AG04449 (cell line): ENCODE measurements around the gene XRCC3.

Experiments used
- CTCF ChIA-PET: fragments of 350-600 bp; formaldehyde crosslinking; extraction: SDS; loops from one replicate; lab custom pipeline; 2021; ENCODE audit warnings: antibody characterized with exemption; lab: Yijun Ruan, JAX
- POLR2A ChIA-PET: fragments of 400-600, 350-600 bp; formaldehyde crosslinking; extraction: SDS; loops from one replicate; lab custom pipeline; 2020; ENCODE audit warnings: antibody characterized with exemption, inconsistent platforms; lab: Yijun Ruan, JAX
- DNase-seq: peaks from one replicate; pipeline ENCODE4 v3.0.0-alpha.2; 2010; ENCODE audit warnings: low read depth, low spot score
- H3K4me3 ChIP-seq: 2 replicates; pipeline ENCODE4 v1.5.1; 2011; ENCODE audit warnings: low read depth, mild to moderate bottlenecking, control low read depth, low read length
- TF ChIP-seq, protein P1 (sequence below): IDR thresholded peaks from one replicate; pipeline ENCODE4 v1.5.1; 2011; ENCODE audit warnings: mild to moderate bottlenecking, moderate library complexity, low read length, control low read depth, inconsistent platforms; ENCODE audit not compliant: insufficient read depth; ENCODE audit errors: missing control alignments

XRCC3 gene

DNA sequence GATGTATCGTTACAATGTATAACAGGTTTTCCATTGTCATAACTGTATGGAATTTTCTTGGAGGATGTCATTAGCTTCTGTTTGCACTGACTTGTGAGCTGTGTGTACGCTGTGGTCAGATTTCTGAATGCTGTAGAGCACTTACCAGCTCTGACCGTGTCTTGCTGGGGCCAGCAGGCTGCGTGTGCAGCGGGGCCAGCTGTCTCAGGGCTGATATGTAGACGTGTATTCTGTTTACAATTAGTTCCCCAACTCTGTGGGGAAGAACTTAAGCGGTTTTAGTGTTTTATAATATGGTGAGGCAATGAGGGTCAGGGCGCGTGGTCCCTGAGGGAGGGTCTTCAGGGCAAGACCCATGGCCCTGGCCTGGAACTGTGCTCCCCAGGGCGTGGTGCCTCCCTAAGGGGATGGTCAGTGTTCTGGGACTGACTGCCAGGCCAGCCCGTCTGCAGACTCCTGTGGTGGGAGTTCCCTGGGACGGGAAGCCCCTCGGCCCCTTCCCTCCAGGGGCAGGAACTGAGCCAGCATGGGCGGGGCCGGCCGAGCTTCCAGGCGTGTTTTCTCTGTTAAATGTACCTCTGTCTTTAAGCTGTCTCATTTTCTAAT lies 18.7 kb downstream of the XRCC3 start:
- no peak for DNase-seq
- ChIA-PET CTCF (interaction anchor here (1.6 kb wide), 1 partner anchor 83 kb away, joined by 3 read pairs; no protein-coding TSS in a partner anchor), POLR2A (no interaction called here)
- no peak overlapping the region for H3K4me3 ChIP-seq
- TF ChIP-seq, protein P1, sequence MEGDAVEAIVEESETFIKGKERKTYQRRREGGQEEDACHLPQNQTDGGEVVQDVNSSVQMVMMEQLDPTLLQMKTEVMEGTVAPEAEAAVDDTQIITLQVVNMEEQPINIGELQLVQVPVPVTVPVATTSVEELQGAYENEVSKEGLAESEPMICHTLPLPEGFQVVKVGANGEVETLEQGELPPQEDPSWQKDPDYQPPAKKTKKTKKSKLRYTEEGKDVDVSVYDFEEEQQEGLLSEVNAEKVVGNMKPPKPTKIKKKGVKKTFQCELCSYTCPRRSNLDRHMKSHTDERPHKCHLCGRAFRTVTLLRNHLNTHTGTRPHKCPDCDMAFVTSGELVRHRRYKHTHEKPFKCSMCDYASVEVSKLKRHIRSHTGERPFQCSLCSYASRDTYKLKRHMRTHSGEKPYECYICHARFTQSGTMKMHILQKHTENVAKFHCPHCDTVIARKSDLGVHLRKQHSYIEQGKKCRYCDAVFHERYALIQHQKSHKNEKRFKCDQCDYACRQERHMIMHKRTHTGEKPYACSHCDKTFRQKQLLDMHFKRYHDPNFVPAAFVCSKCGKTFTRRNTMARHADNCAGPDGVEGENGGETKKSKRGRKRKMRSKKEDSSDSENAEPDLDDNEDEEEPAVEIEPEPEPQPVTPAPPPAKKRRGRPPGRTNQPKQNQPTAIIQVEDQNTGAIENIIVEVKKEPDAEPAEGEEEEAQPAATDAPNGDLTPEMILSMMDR, result no peak

DNA sequence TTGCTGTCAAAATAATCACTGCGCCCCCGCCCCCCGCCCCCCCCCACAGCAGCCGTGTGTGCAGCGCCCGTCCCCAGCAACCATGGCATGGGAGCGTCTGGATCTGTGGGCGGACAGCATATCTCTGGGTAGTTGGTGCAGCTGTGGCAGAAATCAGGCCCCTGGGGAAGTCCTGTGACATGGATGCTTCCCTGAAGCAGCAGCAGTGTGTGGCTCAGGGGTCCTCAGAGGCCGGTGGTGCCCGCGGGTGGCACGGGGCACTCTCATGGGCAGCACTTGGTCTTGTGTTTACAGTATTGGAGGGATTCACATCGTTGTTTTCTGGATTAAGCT lies 19.2 kb downstream of the XRCC3 start:
- CTCF ChIA-PET, result interaction anchor here (1.6 kb wide), 1 partner anchor 83 kb away, joined by 3 read pairs; no protein-coding TSS in a partner anchor
- POLR2A ChIA-PET, result no interaction called here
- DNase-seq, result no peak
- TF ChIP-seq, protein P1, result no peak
- H3K4me3 ChIP-seq, result no peak overlapping the region

DNA sequence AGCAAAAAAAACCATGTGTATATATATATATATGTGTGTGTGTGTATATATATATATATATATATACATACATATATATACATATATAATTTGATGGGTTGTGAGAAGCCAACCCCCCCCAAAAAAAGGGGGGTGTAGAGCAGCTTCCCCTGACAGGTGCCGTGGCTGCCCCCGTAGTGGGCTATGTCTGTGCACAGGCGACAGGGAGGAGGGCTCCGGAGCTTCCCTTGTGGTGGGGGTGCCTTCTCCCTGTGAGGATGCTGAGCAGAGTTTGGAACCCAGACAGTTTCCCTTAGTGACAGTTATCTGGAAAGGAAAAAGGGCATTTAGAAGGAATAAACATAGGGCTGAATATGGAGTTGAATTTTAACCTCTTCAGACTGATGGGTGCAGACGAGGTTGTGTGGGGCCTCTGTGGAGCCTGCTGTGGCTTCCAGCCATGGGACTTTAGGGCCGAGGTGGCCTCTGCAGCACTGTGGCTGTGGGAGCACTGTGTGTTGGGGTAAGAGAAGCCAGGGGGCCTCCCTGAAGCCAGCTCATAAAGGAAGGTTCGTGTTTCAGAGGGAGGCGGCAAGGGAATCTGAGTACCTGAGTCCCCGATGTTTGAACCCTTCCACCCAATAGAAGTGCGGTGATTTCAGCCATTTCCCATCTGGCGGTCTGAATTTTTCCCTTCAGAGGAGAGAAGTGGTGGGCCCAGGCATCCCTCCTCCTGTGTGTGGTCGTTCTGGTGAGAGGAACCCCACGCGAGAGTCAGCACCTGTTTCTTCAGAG lies 19.8 kb downstream of the XRCC3 start:
- ChIA-PET CTCF (interaction anchor here (0.8 to 1.7 kb wide), 4 partner anchors 11 to 82 kb away, joined by 3 to 6 read pairs (median 4); no protein-coding TSS in a partner anchor), POLR2A (no interaction called here)
- H3K4me3 ChIP-seq, result no peak overlapping the region
- TF ChIP-seq, protein P1, result no peak
- DNase-seq, result no peak

DNA sequence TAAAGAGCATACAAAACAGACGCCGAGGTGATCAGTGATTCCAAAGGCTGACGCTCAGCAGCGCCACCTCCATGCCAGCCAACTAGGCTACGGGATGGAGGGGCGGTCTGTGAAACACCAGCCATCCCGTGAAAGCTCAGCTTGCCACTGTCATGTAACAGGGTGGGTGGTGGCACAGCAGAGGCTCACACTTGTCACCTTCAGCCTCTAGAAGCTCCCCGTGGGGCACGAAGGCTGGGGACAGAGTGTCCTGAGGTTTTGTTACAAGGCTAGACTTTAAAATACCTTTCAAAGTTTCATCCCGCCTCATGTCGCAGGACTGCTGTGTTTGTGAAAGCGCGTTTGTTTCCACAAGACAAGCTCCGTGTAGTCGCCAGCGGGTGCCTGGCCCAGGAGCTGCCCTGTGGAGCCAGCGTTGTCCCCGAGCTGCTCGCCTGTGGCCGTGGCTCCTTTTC lies 20.7 kb downstream of the XRCC3 start:
- no peak overlapping the region for H3K4me3 ChIP-seq
- CTCF ChIA-PET, result interaction anchor here (0.8 to 1.7 kb wide), 7 partner anchors 9 to 67 kb away, joined by 3 to 6 read pairs (median 3); no protein-coding TSS in a partner anchor
- DNase-seq, result no peak
- POLR2A ChIA-PET, result no interaction called here
- TF ChIP-seq, protein P1, result no peak

DNA sequence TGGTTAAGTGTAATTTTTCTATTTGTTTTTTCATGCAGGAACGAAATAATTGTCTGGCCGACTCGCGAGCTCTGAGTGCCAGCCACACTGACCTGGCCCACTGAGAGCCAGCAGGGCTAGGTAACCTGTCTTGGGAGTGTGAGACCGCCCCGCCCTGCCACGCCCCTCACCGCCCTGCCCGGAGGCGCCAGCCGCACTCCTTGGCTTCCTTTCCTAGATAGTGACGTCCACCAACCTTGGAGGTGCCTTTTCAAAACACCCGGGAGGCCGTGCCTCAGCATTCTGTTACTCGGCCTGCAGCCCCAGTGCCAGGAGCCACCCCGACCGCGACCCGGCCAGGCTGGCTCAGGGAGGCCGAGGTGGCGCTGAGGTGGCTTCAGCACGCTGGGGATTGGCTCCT lies 21.7 kb downstream of the XRCC3 start:
- POLR2A ChIA-PET, result no interaction called here
- CTCF ChIA-PET, result interaction anchor here (1.1 to 1.7 kb wide), 2 partner anchors 9 to 16 kb away, joined by 3 to 4 read pairs; no protein-coding TSS in a partner anchor
- H3K4me3 ChIP-seq, result no peak overlapping the region
- TF ChIP-seq, protein P1, result no peak
- DNase-seq, result no peak

DNA sequence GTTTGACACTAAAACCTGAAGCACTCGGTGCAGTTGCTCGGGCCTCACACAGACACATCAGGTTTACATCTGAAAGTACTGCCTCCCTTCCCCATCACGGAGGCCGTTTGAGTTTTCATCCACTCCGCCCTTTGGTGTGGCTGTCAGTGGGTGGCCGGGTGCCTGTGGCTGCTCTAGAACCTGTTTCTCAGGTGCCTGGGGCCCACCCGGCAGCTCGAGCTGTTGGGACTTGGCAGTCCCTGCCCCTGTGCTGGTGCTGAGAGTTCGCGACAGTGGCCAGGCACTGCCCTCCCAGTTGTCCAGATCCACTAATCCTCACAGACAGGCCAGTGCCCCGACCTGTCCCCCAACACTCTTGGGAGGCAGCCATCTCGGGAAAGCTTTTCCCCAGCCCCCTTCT lies 22.4 kb downstream of the XRCC3 start:
- ChIA-PET POLR2A (no interaction called here), CTCF (no interaction called here)
- TF ChIP-seq, protein P1, result no peak
- no peak overlapping the region for H3K4me3 ChIP-seq
- DNase-seq, result no peak
